ENCODE measurements around the gene SLC35F4. TPM values are rescaled to one million over a fixed set of nuclear protein-coding genes. Genes with fewer than 3 reads are reported as not detected.
"Not testable (repeated sequence)": the region's sequence is repeated elsewhere in the genome, so short reads cannot be mapped to it uniquely, and the experiment has no call there.

The SLC35F4 gene
- total RNA-seq, 1 experiment from 2014 or later, result not detected

DNA sequence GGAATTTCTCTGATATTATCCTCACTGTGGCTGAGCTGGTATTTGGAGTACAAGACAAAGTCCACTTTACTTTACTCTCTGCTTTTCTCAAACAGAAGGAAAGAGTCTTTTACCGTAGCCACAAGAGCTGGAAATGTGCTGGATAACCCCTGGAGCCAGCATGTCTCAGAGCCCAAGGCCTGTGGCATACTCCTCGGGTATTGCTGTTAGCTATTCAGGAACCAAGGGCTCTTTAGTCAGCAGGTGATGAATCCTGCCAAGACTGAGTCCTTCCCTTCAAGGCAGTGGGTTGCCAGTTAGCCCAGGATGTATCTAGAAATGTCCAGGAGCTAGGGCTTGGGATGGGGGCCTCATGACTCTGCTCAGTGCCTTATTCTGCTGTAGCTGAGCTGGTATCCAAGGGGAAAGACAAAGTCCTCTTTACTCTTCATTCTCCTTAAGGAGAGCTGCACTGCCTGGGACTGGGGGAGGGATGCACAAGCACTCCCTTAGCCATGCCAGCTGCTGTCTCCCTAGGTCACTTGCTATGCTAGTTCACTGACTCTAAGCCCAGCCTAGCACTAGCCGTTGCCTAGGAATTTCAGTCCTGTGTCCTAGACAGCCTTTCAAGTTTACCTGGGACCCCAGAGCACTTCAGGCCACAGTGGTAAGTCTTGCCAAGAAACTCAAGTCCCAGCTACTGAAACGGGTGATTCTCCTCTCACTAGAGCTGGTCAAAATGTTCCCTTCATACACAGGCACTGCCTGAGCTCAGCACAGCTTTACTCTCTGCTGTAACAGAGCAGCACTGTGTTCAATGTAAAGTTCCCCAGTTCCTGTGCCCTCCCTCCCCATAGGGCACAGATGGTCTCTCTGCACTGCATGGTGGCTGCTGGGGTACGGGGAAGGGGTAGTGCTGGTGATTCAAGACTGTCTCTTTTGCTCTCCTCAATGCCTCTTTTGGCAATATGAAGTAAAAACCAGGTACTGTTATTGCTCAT is 136.4 kb downstream of the SLC35F4 start:
- DNase-seq (ENCODE audit: low read depth), result no peak

DNA sequence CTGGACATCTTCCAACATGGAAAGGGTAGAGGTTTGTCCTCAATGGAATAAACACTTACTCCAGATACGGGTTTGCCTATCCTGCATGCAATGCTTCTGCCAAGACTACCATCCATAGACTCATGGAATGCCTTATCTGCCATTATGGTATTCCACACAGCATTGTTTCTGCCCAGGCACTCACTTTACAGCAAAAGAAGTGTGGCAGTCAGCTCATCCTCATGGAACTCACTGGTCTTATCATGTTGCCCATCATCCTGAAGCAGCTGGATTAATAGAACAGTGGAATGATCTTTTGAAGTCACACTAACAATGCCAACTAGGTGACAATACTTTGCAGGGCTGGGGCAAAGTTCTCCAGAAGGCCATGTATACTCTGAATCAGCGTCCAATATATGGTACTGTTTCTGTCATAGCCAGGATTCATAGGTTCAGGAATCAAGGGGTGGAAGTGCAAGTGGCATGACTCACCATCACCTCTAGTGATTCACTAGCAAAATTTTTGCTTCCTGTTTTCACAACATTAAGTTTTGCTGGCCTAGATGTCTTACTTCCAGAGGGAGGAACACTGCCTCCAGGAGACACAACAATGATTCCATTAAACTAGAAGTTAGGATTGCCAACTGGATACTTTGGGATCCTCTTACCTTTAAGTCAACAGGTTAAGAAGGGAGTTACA is 140.4 kb downstream of the SLC35F4 start:
- DNase-seq (ENCODE audit: low read depth), result peak; percentile 77

DNA sequence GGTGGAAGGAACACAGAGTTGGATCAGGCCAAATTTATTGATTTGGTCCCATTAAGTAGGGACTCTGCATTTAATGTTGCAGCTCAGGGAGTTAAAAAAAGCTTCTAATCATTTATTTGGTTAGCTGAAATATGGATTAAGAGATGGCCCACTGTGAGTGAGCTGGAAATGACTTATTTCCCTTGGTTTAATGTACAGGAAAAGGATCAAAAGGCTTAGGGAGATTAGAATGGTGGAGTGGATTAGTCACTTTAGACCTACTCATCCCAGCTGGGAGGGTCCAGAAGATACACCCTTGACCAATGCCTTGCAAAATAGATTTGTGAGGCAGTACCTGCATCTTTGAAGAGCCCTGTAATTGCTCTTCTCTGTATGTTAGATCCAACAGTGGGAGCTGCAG is 143.8 kb downstream of the SLC35F4 start:
- not testable (repeated sequence) for DNase-seq (ENCODE audit: low read depth)

DNA sequence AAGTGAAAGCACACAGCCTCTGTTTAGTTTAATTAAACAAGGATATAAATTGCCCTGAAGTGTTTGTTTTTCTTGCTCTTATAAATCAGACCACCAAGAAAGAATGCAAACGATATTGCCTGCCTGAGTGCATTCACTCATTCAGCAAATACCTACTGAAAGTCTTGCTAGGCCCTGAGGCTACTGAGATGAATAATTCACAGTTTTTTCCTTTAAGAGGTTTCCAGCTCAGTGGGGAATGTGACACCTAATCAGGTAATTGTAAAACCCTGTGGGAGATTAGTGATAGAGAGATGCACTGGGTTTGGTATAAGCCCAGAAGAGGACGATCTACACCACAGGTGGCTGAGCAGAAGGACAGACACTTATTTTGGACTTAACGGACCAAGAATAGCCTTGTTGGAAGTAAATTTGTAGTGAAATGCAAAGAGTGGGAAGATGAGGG is 151.4 kb downstream of the SLC35F4 start:
- DNase-seq (ENCODE audit: low read depth), result peak; percentile 27

DNA sequence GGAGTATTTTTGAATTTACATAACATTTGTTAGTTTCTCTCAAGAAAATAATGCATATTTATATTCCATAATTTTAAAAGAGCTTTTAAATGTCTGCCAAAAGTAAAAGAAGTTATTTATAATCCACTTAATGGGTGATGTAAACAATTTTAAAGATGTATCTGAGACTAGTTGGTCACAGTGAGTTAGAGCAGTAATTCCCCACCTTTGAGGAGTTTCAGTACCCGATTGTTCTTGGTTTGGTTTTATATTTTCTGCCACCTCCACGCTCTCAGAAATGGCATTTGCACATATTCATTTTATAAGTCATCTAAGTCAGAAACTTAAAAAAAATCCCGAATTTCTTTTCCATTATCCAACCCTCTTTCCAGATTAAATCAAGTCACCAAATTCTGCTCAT is 153.2 kb downstream of the SLC35F4 start:
- no peak for DNase-seq (ENCODE audit: low read depth)

DNA sequence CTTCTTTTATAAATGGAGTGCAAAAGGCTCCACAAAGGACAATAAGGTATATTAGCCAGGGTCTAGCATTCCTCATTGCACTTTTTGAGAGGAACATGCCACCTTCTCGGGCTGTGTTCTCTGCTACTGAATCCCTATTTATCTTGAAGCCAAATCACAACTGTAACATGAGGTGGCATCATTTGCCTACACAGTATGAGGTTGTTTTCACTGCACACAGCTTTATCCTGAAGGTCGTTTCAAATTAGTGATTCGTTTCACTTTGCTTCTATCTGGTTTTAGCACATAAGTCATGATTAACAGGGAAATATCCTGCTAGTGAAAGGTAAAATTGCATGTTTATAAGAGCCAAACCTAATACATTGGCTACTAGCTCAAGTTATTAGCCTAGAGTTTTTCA is 153.8 kb downstream of the SLC35F4 start:
- no peak for DNase-seq (ENCODE audit: low read depth)

DNA sequence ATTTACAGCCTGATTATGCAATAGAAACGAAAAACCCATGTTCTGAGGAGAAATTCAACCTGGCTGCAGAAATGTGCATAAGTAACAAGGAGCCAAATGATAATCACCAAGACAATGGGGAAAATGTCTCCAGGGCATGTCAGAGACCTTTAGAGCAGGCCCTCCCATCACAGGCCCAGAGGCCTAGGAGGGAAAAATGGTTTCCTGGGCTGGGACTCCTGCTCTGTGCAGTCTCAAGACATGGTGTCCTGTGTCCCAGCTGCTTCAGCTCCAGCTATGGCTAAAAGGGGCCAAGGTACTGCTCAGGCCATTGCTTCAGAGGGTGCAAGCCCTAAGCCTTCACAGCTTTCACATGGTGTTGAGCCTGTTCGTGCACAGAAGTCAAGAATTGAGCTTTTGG is 156.0 kb downstream of the SLC35F4 start:
- DNase-seq (ENCODE audit: low read depth), result no peak

DNA sequence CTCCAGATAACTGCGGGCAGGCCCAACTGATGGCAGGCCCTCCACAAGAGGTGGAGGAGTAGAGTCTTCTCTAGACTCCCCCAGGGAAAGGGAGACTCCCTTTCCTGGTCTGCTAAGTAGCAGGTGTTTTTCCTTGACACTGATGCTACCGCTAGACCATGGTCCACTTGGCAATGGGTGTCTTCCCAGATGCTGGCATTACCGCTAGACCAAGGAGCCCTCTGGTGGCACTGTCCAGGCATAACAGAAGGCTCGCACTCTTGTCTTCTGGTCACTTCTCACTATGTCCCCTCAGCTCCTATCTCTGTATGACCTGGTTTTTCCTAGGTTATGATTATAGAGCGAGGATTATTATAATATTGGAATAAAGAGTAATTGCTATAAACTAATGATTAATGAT is 156.8 kb downstream of the SLC35F4 start:
- DNase-seq (ENCODE audit: low read depth), result not testable (repeated sequence)

DNA sequence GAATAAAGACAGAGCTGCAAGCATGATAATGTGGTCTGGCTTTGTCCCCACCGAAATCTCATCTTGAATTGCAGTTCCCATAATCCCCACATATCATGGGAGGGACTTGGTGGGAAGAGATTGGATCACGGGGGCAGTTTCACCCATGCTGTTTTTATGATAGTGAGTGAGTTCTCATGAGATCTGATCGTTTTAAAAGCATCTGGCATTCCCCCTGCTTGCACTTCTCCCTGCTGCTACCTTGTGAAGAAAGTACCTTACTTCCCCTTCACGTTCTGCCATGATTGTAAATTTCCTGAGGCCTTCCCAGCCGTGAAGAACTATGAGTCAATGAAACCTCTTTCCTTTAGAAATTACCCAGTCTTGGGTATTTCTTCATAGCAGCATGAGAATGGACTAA is 158.7 kb downstream of the SLC35F4 start:
- DNase-seq (ENCODE audit: low read depth), result no peak

DNA sequence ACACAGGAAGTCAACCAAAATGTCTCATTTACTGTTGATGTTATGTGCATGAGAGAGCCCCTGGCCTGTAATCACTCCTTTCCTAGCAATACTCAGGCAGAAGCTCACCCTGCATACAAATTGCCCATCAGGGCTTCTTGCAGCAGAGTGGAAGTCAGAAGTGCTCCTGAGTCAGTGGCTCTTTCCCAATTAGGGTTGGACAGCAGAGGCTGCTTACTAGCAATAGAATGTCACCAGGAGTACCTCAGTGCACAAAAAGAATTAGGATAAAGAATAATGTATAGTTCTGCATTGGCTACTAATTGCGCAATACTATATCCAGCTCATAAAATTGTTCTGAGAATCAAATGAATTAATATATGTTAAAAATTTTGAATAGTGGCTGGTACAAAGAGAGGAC is 161.1 kb downstream of the SLC35F4 start:
- DNase-seq (ENCODE audit: low read depth), result no peak

DNA sequence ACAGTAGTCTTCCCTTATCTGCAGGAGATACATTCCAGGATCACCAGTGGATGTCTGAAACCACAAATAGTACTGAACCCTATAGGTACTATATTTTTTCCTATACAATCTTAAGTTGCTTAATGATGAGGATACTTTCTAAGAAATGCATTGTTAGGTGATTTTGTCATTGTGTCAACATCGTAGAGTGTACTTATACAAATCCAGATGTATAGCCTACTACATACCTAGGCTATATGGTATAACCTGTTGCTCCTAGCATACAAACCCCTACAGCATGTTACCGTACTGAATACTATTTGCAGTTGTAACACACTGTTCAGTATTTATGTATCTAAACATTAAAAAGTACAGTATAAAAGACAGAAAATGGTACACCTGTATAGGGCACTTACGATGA is 165.9 kb downstream of the SLC35F4 start:
- DNase-seq (ENCODE audit: low read depth), result no peak

DNA sequence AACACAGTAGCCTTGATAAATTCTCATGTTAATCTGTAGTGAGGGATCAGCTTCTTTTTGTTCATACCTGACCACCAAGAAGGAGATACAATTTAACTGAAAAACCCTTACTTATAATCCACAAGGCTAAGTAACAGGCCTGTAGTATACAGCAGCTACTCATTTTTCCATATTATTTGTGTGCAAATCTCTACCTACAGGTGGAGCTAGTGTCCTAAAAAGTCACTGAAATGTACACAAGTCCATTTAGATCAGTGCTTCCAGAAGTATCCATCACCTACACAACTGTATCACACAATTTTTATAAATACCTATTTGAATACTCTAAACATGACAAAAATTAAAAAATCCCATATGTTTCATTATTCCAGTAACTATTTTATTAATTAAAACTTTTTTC is 173.2 kb downstream of the SLC35F4 start:
- DNase-seq (ENCODE audit: low read depth), result peak; percentile 43

DNA sequence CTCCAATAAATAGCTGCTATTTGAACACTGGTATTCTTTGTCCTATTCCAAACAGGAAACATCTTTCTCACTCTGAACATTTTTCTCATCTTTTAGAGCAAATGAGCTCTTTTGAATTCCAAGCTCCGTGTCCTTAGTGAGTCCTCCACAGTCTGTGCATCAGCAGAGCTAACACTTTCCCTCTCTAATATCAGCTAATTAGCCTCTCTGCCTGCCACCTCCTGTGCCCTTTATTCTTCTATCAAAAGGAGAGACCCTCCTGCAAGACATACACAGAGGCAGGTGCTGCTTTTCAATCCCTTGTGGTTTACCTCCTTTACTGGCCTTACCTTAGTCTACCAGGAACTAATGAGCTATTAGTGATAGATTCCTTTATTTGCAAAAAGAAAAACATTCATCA is 178.5 kb downstream of the SLC35F4 start:
- DNase-seq (ENCODE audit: low read depth), result no peak

DNA sequence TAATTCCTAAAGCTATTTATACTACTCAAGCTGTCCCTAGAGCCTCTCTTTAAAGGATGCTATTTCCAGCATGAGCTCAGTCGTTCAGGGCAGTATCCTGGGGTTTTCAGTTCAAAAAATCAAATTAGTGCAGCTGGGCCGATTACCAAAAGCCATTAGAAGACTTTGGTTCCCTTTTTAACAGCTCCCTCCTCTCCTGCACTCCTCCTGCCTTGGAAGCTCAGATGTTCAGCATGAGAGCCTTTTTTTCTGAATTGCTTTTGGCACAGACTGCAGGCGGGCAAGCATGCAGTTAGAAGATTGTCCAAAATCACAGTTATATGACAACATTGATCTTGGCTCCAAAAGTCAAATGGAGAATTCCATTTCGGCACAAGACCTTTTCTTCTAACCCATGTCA is 179.6 kb downstream of the SLC35F4 start:
- no peak for DNase-seq (ENCODE audit: low read depth)

DNA sequence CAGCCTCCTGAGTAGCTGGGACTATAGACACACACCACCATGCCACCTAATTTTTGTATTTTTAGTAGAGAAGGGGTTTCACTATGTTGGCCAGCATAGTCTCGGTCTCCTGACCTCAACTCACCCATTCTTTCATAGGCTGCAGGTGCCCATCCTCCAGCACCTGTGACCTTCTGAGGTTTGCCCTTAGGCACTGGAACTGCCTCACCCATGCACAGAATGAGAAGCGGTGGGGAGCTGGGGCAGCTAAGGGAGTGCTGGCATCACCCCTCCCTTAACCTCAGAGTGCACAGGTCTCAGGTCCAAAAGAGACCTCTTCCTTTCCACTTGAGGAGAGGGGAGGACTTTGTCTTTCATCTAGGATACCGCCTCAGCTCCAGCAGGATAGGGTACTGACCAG is 194.9 kb downstream of the SLC35F4 start:
- DNase-seq (ENCODE audit: low read depth), result no peak

DNA sequence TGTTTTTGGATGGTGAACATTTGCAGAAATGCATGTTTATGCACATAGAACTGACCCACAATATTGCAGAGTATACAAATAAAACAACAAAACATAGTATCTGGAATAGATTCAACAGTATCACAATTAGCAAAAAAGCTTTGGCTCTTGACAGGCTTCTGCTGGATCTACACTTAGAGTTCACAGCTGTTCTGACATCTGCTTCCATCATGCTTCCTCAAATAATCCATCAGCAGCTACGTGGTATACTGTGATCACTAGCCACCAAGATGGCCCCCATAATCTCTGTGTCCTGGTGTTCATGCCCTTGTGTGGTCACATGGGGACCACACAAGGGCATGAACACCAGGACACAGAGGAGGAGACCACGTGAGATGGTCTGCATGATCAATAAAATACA is 205.7 kb downstream of the SLC35F4 start:
- DNase-seq (ENCODE audit: low read depth), result no peak

DNA sequence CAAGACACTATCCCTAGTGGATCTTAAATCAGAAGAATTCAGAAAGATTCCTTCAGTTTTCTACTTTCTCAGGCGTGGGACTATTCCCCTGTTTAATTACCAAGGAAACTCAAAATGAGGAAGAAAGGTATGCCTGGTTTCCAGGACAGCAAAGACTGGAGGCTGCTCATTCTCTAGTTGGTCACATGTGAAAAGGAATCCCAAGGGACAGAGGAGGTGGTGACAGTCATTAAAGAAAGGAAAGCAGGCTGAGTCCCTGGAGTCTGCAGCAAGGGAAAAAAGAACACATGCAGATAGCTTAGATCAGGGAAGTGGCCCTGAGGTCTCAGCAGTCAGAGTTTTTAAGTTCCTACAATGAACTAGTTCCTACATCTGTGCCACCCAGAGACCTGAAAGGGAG is 206.8 kb downstream of the SLC35F4 start:
- no peak for DNase-seq (ENCODE audit: low read depth)

DNA sequence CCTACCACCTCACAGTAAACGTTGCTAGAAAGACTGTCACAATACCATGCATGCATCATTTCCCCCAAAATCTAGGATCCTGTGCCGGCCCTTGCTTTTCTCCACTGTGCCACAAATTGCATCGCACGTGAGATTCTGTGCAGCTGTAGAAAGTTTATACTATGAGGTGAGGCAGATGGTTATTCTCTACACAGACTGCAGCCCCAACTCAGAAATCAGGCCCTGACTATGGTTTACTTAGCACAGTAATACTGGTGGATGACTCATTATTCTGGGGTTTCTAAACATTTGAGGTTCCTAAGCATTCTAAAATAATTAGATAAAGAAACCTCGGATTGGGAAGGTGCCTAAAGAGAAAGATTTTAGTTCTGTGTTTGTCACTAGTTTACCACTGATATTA is 208.4 kb downstream of the SLC35F4 start:
- DNase-seq (ENCODE audit: low read depth), result peak; percentile 56

DNA sequence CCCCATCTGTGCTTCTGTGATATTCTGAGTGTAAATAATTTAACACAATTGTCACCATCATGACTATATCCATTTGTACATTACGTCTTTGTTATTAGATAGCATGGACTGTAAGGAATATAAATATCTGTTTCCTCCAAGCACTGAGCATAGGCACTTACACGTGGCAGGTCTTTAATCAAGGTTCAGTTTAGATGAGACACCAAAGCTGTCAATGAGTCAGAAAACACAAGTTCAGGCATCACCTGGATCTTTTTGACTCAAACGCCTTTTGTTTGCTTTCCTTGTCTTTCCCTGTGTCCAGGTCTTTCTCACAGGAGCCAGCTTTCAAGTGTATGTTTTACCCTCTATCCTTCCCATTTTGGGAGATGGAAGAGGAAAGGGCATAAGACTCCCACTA is 209.0 kb downstream of the SLC35F4 start:
- DNase-seq (ENCODE audit: low read depth), result peak; percentile 10

DNA sequence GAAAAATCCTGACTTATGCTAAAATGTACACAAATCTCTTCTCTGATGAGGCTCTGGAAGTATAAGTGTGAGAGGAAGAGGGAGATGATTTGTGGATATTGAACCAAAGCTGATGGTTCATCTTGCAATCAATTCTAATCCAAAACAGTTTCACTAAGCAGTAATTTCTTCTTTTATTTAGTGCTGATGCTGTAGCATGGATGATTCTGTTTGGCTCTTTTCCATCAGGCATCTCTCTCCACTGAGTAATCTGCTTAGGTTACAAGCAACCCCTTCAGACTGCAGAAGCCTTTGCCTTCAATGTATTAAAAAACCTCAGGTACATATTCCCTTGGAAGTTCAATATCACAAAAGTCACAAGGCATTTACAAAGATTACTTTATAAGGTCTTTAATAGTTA is 213.1 kb downstream of the SLC35F4 start:
- no peak for DNase-seq (ENCODE audit: low read depth)

DNA sequence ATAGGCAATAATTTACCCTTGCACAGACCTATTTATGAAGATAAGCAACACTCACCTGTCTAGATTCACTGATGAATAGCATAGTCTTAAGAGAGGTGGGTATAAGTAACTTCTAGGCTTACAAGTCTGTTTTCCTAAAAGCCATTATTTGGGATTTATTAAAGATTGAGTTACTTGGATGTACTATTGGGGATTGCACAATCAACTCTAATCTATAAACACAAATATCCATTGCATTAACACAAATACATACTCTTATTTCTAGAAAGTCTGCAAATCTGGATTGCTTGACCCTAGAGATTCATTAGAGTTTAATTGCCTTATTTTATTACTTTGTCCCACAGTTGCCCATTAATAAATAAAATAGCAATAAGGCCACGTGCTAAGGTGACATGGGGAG is 224.1 kb downstream of the SLC35F4 start:
- no peak for DNase-seq (ENCODE audit: low read depth)

DNA sequence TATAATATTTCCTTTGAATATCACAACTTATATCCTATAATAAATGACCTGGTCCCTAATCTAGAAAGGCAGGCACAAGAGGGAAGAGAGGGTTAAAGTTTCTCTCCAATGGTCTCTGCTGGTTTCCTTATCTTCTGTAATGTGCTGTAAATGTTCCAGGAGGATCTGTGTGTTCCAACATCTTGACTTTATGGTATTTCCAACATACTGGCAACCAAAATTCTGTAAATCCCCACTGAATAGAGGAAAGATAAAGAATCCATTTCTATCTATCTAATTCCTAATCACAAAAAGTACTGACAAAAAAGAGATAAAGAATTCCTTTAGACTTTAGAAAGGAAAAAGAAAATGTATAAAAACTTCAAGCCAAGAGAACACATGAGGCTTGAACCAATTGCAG is 225.9 kb downstream of the SLC35F4 start:
- no peak for DNase-seq (ENCODE audit: low read depth)

DNA sequence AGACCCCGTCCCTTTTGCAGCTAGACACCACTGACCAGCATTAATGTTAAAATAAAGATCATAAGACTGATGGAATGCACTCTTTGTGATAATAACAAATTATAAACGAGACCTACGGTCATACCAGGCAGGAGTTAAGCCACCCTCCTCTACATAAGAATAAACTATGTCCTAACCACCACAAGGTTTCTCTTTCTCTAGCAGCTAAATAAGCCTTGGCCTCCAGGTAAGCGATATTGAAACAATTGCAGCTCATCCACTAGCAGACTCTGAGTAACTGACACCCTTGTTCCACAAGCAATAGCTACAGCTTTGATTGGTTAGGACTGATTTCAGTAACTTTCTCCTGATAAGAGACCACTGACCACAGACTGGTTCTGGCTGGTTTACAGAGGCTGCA is 228.0 kb downstream of the SLC35F4 start:
- no peak for DNase-seq (ENCODE audit: low read depth)

Data from Daoy (cell line).